ENCODE data around the gene RYR1.

DNA sequence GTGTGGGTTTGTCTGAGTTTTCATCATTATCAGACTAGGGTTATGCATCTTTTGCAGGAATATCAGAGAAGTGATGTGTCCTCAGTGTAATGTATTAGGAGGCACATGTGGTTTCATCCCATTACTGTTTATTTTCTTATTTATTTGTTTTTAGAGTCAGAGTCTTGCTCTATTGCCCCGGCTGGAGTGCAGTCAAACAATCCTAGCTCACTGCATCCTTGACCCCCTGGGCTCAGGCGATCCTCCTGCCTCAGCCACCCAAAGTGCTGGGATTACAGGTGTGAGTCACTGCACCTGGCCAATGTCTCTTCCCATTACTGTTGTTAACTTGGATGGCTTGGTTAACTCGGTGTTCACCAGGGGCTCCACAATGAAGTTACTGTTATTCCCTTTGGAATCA, 116.9 kb downstream of the RYR1 start:
- TF ChIP-seq CTCF (IDR thresholded peaks at IDR 0.05; ENCODE audit: insufficient read depth, low read depth, low read length) (no peak), EZH2 (IDR thresholded peaks at IDR 0.05; ENCODE audit: insufficient read depth, low read length) (no peak)

All from astrocyte (in vitro differentiated cells and primary cell).